IPS-11a (cell line): ENCODE data around the gene EPHA3.

ENCODE experiments used
- H3K4me3 ChIP-seq: one replicate; pipeline ENCODE4 v1.5.1; 2013; ENCODE audit warnings: low read depth, low read length, control low read depth

The EPHA3 gene

DNA sequence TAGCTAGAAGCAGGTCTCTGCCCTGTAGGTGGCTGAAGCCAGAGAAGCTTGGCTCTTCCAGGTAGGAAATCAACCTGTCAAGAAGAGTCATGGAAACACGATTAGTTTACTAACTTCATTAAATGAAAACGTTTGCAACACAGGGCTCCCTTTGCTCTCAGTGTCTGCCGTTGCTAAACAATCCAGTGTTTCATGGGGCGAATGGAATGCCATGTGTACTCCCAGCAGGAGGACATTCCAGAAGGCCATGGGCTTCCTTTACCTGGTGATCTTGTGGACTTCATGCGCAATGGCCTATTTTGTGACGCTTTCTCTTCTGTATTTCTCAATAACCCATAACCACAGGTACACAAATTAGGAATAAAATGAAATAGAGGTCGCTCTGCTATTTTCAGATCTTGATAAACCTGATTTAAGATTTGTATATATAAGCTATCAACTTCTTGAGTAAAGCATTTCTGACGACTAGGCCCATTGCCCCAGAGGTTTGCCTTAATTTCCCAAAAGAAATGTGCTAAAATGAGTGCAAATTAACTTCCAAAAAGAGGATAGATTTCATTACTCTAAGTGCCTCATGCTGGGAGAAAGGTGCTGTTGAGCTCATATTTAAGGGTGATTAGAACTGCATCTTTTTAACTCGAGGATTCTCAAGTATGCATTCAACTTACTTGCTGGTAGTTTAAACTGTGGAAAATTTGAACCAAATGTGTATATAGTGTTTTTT is 171.0 kb downstream of the EPHA3 start:
- H3K4me3 ChIP-seq, result no peak overlapping the region

DNA sequence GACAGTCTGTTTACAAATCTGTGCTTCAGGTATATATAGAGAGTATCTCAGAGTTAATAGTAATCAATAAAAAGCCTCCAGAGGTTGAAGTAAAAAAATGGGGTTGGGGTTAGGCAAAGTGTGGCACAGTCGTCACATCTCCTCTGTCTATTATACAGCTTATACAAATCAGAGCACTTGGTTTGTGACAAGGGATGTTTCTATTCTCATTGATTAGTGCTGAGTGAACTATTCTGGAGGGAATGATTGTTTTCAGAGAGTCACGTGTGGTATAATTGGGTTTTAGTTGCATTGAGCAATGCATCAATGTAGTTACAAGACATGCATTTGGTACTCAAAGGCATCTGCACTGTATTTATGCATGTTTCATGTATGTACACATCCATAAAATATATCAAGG is 172.9 kb downstream of the EPHA3 start:
- no peak overlapping the region for H3K4me3 ChIP-seq

DNA sequence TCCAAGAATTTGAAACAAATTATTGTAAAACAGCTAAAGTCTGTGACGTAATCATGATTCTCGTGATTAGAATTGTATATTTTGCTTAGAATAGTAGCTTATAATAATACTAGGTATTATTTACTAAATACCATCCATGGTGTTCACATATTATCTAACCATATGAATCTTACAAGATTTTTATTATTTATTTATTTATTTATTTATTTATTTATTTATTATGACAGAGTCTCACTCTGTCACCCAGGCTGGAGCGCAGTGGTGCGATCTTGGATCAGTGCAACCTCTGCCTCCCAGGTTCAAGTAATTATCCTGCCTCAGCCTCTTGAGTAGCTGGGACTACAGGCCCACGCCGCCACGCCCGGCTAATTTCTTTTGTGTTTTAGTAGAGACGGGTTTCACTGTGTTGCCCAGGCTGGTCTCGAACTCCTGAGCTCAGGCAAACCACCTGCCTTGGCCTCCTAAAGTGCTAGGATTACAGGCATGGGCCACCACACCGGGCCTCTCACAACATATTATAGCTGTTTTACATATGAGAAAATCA is 173.5 kb downstream of the EPHA3 start:
- H3K4me3 ChIP-seq, result no peak overlapping the region

DNA sequence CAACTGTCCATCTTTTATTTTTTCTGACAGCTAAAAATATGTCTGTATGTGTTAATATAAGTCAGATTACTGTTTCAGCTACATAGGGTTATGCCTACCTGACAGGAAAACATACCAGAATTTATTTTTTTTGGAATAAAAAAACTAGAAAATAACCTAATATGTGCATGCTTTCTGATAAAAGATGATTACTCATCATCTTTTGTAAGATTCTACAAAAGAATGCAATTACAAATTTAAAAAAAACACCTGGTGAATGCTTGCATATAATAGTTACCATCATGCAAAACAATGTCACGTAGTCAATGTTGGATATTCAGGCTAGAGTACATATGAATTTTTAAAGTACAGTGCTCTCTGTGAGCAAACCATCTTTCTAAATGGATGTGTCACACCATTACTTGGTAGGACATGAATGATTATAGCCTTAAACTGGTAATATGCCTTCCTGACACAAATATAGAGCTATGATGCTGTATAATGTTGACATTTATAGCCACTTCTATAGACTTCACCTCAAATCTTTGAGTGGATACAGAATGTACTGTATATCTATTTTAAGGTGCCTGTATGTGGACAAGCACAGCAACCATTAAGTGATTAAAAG is 180.6 kb downstream of the EPHA3 start:
- H3K4me3 ChIP-seq, result no peak overlapping the region

DNA sequence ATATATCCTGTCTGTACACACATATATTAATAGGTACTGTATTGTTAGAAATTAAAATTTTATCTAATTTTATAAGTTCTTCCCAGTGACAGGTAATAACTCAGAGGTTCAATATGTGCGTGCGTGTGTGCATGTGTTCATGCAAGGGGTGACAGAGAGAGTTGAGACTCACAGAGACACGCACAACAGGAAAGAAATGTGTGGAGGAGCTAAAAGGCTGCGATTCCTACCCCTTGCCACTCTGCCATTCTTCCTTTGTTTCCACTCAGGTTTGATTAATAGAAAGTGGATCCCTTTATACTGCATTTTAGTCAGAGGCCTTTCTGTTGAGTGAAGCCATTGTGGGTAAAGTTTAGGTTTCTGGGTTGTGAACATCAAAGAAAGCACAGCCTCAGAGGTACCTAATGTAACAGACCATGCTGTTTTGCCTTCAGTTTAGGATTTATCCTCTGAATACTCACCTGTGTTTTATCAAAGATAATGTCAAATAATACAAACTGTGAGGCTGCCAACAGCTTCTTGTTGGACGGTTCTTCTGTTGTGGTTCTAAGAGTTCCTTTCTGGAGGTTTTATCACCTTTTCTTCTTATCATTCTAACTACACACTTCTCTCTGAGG is 182.3 kb downstream of the EPHA3 start:
- H3K4me3 ChIP-seq, result no peak overlapping the region

DNA sequence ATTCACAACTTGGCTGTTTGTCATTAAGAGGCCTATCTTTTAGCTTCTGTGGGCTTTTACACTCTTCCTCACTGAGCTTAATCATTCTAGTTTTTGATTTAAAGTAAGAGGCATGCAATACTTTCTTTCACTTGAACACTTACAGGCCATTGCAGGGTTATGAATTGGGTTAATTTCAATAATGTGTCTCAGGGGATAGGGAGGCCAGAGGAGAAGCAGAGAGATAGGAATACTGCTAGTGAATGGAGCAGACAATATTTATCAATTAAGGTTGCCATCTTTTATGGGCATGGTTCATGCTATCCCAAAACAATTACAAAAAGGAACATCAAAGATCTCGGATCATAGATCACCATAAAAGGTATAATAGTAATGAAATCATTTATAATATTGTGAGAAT is 189.8 kb downstream of the EPHA3 start:
- H3K4me3 ChIP-seq, result no peak overlapping the region

DNA sequence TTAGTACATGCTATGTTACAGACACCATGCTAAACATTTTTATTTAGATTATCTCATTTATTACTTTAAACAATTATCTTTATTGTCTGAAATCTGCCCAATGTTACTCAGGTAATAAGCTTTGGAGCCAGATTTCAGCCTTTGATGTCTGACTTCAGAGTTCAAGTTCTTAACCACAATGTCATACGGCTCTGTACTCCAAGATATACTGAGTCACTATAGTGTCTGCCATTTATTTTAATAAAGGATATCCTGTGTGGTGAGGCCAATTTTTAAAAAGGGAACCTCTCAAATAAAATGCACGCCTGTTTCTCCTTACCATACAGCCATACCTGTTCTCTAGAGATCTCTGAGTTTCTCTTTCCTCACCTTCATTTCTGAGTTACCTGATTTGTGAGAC is 193.1 kb downstream of the EPHA3 start:
- H3K4me3 ChIP-seq, result no peak overlapping the region

DNA sequence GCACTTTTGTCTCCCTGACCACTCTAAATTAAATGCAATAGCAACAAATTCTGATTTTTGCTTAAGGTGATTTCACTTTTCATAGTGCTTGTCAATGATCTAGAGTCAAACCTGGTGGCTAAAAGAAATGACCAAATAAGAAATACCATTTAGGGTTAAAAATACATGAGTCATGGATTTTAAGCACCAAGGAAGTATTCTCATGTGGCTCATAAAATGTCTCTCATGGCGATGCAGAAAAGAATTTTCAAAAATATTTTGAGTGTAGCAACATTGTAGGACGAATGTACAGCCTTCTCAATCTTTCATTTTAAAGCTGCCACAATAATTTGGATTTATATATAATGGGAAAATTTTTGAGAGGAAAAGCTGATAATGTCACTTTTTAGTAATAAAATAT is 193.6 kb downstream of the EPHA3 start:
- H3K4me3 ChIP-seq, result no peak overlapping the region

DNA sequence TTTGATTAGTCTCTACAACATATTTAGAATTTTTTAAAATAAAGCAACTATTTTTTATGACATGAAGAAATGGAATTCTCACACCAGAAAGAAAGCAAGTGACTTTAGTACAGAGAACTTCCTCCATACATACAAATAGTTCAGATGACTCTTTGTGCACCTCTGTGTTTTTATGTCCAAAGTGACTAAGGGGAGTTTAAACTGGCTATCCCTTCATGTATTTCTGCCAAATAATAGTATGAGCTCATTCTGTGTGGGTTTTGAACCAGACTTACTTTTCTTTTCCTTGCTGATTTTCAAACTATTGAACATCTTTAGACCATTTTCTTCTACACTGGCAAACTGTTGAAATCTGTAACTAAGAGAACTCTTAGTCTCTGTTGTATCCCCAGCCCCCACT is 196.3 kb downstream of the EPHA3 start:
- H3K4me3 ChIP-seq, result no peak overlapping the region

DNA sequence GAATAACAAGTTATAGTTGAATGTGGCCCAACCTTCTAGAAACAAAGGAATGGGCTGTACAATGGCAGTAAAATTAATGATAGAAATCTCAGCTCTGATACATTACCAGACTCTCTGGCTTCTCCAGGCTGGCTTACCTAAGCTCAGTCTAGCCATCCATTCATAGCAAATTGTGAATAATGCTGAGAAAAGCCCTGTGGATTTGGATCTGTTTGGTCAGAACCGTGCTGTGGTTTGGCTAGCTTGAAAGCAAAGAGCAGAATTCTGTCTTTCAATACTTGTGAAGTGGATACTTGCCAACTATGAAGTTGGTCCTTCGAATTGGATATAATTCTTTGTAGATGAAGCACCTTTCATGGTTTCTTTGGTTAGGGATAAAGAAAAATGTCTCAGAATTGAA is 199.1 kb downstream of the EPHA3 start:
- H3K4me3 ChIP-seq, result no peak overlapping the region

DNA sequence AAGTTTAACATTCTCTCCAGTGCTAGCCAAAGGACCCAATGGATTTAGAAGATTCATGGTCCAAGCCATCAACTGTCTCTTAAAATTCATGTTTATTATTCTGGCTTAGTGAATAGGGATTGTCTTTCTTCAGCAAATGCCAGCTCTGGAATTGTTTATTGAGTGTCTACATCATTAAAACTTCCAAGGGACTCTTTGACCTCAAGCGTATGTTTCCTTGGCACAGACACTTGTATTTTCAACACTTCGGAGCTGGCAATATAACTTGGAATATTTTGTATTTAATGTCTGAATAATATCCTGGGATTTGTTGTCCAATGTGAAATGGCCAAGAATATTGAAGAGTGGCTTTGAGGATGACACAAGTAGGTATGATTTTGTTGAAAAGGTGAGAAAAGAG is 204.2 kb downstream of the EPHA3 start:
- no peak overlapping the region for H3K4me3 ChIP-seq

DNA sequence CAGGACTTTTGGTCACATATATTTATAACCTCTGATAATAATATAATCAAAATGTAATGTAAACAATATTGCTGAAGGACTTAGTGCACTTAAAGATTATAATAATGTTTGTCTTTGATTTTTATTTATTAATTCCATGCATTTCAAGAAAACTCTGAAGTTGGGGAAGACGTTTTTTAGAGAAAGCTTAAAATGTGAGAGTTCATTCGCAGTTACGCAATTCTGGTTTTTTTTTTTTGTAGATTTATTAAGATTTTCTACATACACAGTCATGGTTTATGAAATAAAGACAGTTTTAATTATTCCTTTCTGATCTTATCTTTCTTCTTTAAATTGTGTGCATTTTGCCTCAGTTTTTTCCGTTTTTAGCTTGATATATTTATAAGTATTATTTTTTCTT is 204.7 kb downstream of the EPHA3 start:
- H3K4me3 ChIP-seq, result no peak overlapping the region

DNA sequence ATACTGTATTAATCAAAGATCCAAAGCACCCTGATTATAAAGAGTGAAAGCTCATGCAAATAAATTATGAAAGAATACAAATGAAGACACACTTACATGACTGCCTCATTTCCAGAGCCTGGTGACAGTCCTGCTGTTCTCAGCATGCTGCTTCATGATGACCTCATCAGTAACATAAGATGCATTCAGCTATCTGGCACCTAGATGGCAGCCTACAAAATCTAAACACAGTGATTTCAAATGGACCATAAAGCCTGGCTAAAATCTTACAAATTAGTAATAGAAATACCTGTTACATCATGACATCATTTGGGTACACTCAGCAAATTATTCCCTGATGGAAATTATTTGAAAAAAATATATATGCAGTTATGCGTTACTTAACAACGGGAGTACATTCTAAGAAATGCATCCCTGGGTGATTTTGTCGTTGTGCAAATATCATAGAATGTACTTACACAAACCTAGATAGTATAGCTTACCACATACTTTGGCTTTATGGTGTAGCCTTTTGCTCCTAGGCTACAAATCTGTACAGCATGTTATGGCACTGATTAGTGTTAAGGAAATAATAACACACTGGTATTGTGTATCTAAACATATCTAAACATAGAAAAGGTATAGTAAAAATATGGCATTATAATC is 207.2 kb downstream of the EPHA3 start:
- H3K4me3 ChIP-seq, result no peak overlapping the region

DNA sequence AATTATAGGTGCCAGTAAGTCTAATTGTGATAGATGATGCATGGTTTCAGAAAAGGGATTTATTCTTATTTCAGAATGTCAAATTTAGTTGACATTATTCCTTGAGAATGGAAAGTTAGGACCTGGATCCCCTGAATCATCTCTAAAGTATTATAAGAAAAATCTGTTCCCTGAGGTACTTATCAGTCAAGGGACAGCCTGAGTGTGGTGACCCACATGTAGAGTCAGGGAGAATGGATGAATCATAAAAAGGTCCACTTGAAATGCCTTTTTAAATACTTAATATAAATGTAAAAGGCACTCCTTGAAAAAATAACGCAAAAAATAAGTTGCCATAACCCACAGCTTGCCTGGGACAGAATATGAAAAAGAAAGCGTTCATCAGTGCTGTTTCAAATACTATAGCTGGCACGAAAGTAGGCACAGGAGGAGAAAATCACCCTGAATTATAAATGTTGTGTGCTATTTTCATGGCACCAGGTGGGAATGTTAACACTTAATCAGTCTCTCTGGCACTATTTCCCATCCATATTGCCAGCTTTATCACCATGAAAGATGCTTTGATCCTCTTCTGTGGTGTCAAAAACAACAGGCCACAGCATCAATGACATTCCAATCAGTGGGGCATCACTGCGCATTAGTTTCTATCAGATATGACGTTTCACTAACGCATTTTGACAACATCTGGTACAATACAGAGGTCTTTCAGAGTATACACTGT is 208.5 kb downstream of the EPHA3 start:
- no peak overlapping the region for H3K4me3 ChIP-seq

DNA sequence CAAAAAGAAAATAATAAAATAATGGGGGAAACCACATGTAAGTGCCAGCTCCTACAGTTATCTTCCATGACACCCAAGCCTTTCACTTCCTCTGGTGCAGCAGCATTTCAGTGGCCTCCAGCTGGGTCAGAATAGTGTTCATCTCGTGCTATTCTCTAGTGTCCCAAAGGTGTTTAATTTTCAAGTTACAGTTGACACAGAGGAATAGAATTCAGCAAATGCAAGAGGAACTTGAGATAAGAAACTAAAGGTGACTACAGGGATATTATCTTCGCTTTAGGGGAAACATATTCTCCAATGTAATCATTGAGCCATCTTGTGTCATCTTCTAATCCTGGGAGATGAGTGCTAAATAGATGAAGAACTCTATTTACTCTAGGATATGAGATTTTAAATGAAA is 212.8 kb downstream of the EPHA3 start:
- H3K4me3 ChIP-seq, result no peak overlapping the region

DNA sequence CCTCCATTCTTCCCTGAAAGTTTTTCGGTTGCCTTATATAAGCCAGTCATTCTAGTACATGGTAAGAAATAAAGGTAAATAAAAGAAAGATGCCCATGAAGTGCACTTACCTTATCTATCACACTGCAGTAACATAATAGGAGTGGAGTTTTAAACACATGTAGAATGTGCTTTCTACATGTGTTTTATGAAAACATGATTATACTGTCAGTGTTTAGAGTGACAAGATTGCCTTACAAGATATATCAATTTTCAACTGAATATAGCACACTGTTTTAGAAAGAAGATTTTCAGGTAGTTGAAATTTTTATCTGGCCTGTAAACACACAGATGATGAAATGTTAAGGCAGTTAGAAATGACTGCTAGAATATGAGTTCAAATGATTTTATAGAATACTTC is 219.6 kb downstream of the EPHA3 start:
- H3K4me3 ChIP-seq, result no peak overlapping the region

DNA sequence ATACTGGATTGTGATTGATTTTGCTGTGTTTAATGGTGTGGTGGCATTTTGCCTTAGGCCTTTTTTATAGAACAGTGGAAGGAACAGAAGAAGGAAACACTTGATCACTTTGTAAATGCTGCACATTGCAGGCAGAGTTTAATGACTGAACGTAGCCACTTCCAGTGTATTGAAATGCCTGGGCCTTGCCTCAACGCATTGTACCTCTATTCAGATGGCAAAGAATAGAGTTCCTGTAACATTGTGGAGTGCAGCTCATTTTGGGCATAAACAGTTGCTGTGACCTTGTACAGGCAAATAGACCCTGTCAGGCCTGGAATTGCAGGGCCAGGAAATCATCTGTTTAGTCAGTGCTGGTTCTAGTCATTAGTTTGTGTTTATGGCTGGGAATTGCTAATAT is 225.0 kb downstream of the EPHA3 start:
- H3K4me3 ChIP-seq, result no peak overlapping the region

DNA sequence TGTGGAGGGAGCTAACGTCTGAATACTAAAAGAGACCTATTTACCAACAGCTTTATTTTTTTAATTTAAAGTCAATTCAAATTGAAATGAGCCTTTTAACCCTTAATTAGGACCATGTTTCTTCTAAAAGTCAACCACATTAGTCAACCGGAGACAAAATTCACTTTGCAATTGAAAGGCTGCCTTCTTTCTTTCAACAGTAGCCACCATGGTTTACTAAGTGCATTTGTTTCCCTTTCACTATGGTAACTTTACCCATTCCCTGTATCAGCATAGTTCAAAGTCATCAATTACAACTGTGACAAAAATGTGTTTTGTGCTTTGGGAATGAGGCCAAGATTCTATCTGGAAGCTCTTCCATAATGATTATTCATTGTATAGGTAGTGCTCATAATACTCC is 225.4 kb downstream of the EPHA3 start:
- no peak overlapping the region for H3K4me3 ChIP-seq

DNA sequence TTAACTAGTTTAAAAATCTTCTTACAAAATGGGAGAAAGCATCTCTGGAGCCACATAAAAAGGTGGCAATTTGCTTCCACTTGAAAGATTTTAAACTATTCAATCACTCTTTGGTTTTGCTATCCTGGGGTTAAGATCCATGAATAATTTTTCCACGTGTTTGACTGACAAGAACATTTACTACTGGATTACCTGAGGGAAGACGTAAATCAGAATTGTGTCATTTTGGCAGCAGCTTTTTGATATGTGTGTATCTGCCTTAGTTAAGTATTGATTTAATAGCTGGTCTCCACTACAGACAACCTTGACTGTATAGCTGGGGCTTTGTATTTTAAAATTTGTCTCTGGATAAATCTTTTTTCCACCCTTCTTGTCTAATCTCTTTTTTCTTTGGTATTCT is 228.3 kb downstream of the EPHA3 start:
- H3K4me3 ChIP-seq, result no peak overlapping the region

DNA sequence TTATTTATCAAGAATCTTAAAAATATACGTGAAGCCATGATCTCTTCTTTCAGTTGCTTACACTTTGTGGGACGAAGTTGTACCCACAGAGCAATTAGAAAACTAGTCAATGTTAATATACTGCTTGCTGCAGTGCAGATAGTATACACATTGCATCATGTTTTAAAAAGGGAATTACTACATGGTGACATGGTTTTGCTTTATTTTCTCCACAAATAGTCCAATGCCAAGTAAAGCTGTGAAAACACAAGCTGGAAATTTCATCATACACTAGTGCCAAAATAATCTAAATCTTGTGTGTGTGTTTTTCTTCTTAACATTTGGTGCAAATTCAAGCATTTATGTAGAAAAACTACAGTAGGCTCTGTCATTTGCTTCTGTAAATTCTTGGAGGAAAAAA is 233.0 kb downstream of the EPHA3 start:
- H3K4me3 ChIP-seq, result no peak overlapping the region

DNA sequence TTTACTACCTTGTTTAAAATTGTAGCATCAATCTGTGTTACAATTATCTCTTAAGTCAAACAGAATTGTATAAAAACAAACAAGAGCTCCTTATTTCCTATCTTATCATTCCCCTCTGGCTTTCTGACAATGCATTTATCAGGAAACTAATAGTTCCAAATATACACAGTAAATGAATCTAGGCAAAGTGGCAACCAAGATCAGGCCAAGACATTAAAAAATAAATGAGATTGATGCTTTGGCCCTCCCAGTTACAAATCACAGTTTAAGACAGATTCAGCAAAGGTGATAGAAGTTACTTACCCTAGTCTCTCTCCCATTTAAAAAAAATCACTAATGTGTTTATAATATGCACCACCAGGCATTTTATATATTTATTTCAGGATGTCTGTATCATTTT is 236.7 kb downstream of the EPHA3 start:
- H3K4me3 ChIP-seq, result no peak overlapping the region
